ENCODE data around the gene PLCB2. TPM values are rescaled to one million over a fixed set of nuclear protein-coding genes. Genes with fewer than 3 reads are reported as not detected.
A peak's percentile ranks its signal among the peaks of the same experiment; 100 is the strongest.

Gene PLCB2
- total and polyA plus RNA-seq, 2 donors (not counting 3 experiments of a cell fraction or from before 2014, with no cell fraction given), result 1.5 to 1.6 TPM

DNA sequence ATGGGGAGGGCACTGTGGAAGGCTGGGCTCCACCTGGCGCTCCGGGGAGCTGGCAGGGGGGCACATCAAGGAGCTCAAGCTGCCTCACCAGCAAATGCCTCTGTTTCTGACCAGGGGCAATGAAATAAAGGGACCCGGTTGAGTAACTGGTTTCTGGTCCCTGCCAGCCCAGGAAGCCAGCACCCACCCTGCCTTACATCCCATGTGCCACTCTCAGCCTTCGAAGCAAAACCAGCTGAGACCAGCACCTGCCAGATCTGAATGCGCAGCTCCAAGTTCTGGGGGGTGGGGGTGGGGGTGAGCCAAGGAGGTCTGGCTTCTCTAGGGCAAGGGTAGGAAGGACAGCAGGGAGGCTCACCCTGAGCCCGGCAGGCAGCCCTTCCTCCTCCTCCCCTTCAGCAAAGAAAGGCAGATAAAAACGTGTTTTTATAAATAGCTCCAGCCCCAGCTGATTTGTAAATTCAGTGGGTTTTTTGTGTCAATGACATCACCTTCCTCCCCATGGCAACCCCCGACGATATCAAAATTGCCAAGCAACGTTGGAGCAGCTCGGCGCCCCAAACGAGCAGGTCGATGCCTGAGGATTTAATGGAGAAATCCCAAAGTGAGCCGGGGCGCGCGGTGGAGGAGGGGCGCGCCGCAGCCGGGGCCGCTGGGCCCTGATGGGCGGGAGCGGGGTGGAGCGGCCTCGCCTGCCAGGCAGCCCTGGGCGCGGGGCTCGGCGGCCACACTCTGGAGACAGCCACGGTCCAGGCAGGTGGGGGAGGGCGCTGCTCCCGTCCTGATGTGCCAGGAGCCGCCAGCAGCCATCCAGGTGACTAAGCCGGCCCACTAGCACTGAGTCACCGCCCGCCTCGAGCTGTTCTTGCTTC, 69.0 kb downstream of the PLCB2 start, which contains the start of gene PAK6:
TSS of gene PAK6 (plus strand) at position 532 of the 872 bp plus-strand sequence. CDS start 25,723 bp downstream, outside the sequence.
- H3K9ac ChIP-seq (replicated peaks; ENCODE audit: extremely low read depth, insufficient read depth, low read length), result peak within 1 kb of the TSS; percentile 19
- peaks cover 10 to 14% of the 10 kb centered on the region in 2 experiments for H3K27me3 ChIP-seq (ENCODE audit: control insufficient read depth in 2 of 2, insufficient read depth in 2 of 2, low read length in 2 of 2)
- no peaks in the 10 kb centered on the region for H3K36me3 ChIP-seq (ENCODE audit: control insufficient read depth in 2 of 2, extremely low read depth in 1 of 2, insufficient read depth in 2 of 2, low read length in 2 of 2)
- no peaks in the 10 kb centered on the region for H3K9me3 ChIP-seq (replicated peaks; ENCODE audit: control insufficient read depth, insufficient read depth, low read length)
- CTCF ChIA-PET, result interaction anchor here (0.8 to 7.9 kb wide), 13 partner anchors 8 to 132 kb away, joined by 3 to 63 read pairs (median 3); no protein-coding TSS in a partner anchor
- H3K4me2 ChIP-seq (ENCODE audit: insufficient read depth, low read length), result peak within 1 kb of the TSS; percentile 47
- no peak within 1 kb of the TSS for H3K27ac ChIP-seq (ENCODE audit: insufficient read depth, low read depth, low read length)
- H3K4me1 ChIP-seq (ENCODE audit: control insufficient read depth, extremely low read depth, insufficient read depth, low read length), result peaks cover 4% of the 10 kb centered on the region
- H2AFZ ChIP-seq (ENCODE audit: low read depth, low read length), result peak within 1 kb of the TSS; percentile 52
- H3K9me1 ChIP-seq (replicated peaks; ENCODE audit: control insufficient read depth, extremely low read depth, insufficient read depth, low read length), result no peaks in the 10 kb centered on the region
- POLR2A ChIA-PET, result interaction anchor here (0.6 kb wide), 1 partner anchor 163 kb away, joined by 4 read pairs; no protein-coding TSS in a partner anchor
- no peaks in the 10 kb centered on the region for H4K20me1 ChIP-seq (replicated peaks; ENCODE audit: control insufficient read depth, extremely low read depth, insufficient read depth, low read length)
- H3K4me3 ChIP-seq (replicated peaks in 1 of 3; ENCODE audit: insufficient read depth in 1 of 3, low read depth in 1 of 3, low read length in 3 of 3), result peak within 1 kb of the TSS in 2 of 3 experiments; percentile 13 to 37
- FAIRE-seq, result peak; percentile 28
- TF ChIP-seq EZH2 (IDR thresholded peaks at IDR 0.05; ENCODE audit: borderline replicate concordance, low read depth, low read length, severe bottlenecking) (peak; percentile 49), POLR2A (IDR thresholded peaks at IDR 0.05; ENCODE audit: low read depth, low read length) (no peak)
- peak; percentile 11 for DNase-seq (ENCODE audit: low read depth, low spot score)
- no peaks in the 10 kb centered on the region for H3K79me2 ChIP-seq (ENCODE audit: control insufficient read depth, insufficient read depth, low read length)
- intact Hi-C loops (cut with micrococcal nuclease) (loop anchor here (1.0 kb wide), 1 partner anchor 36 kb away; no protein-coding TSS in a partner anchor), dilution Hi-C loops (cut with MboI; ENCODE audit: extremely low pct_ligation_motif_present, low sequenced_read_pairs) (no loop called here)
- no TSS peak for BruUV-seq (replicated peaks)

Other genes with a start within 250 kb of the PLCB2 start
- gene BMF, start 199.1 kb downstream of the PLCB2 start, total RNA-seq, result 9.8 and 13.9 TPM in 2 replicates
- gene BMF, start 199.1 kb downstream of the PLCB2 start, polyA plus RNA-seq, result 7.4 and 8.6 TPM in 2 replicates
- gene BUB1B, start 146.9 kb downstream of the PLCB2 start, total RNA-seq, result 65.6 and 69.8 TPM in 2 replicates
- gene BUB1B, start 146.9 kb downstream of the PLCB2 start, polyA plus RNA-seq, result 10.1 and 12.2 TPM in 2 replicates
- gene PAK6, start 68.9 kb downstream of the PLCB2 start, total RNA-seq, result not detected in 2 replicates
- gene PAK6, start 68.9 kb downstream of the PLCB2 start, polyA plus RNA-seq, result not detected in 2 replicates
- gene ANKRD63, start 24.9 kb downstream of the PLCB2 start, total RNA-seq, result not detected in 2 replicates
- gene ANKRD63, start 24.9 kb downstream of the PLCB2 start, polyA plus RNA-seq, result not detected in 2 replicates
- 23.6 and 24.1 TPM in 2 replicates for gene INAFM2, start 15.8 kb upstream of the PLCB2 start, total RNA-seq
- 9.4 and 10.4 TPM in 2 replicates for gene INAFM2, start 15.8 kb upstream of the PLCB2 start, polyA plus RNA-seq
- 46.0 and 47.3 TPM in 2 replicates for gene CCDC9B, start 33.0 kb upstream of the PLCB2 start, total RNA-seq
- gene CCDC9B, start 33.0 kb upstream of the PLCB2 start, polyA plus RNA-seq, result 4.8 and 7.6 TPM in 2 replicates
- not detected in 2 replicates for gene PHGR1, start 43.1 kb upstream of the PLCB2 start, total RNA-seq
- not detected in 2 replicates for gene PHGR1, start 43.1 kb upstream of the PLCB2 start, polyA plus RNA-seq
- 0.65 and 1.2 TPM in 2 replicates for gene DISP2, start 50.3 kb upstream of the PLCB2 start, total RNA-seq
- 0.10 and 0.24 TPM in 2 replicates for gene DISP2, start 50.3 kb upstream of the PLCB2 start, polyA plus RNA-seq
- gene KNSTRN, start 74.8 kb upstream of the PLCB2 start, total RNA-seq, result 54.9 and 61.4 TPM in 2 replicates
- gene KNSTRN, start 74.8 kb upstream of the PLCB2 start, polyA plus RNA-seq, result 19.1 and 24.4 TPM in 2 replicates
- gene IVD, start 97.9 kb upstream of the PLCB2 start, total RNA-seq, result 62.5 and 64.3 TPM in 2 replicates
- 33.6 and 34.1 TPM in 2 replicates for gene IVD, start 97.9 kb upstream of the PLCB2 start, polyA plus RNA-seq
- 19.1 and 19.7 TPM in 2 replicates for gene BAHD1, start 133.0 kb upstream of the PLCB2 start, total RNA-seq
- gene BAHD1, start 133.0 kb upstream of the PLCB2 start, polyA plus RNA-seq, result 6.3 and 7.0 TPM in 2 replicates
- gene CHST14, start 163.0 kb upstream of the PLCB2 start, total RNA-seq, result 45.9 and 49.2 TPM in 2 replicates
- gene CHST14, start 163.0 kb upstream of the PLCB2 start, polyA plus RNA-seq, result 35.1 and 38.3 TPM in 2 replicates

Data from endothelial cell of umbilical vein (primary cell).